GM21360 (cell line): ENCODE measurements around the gene IQCM.

Source experiments
- ATAC-seq: cut with Tn5 transposase; IDR thresholded peaks from one replicate; pipeline ENCODE4 v1.9.1; 2021; ENCODE audit warnings: mild to moderate bottlenecking, moderate library complexity; ENCODE audit not compliant: unreplicated experiment

The IQCM gene

DNA sequence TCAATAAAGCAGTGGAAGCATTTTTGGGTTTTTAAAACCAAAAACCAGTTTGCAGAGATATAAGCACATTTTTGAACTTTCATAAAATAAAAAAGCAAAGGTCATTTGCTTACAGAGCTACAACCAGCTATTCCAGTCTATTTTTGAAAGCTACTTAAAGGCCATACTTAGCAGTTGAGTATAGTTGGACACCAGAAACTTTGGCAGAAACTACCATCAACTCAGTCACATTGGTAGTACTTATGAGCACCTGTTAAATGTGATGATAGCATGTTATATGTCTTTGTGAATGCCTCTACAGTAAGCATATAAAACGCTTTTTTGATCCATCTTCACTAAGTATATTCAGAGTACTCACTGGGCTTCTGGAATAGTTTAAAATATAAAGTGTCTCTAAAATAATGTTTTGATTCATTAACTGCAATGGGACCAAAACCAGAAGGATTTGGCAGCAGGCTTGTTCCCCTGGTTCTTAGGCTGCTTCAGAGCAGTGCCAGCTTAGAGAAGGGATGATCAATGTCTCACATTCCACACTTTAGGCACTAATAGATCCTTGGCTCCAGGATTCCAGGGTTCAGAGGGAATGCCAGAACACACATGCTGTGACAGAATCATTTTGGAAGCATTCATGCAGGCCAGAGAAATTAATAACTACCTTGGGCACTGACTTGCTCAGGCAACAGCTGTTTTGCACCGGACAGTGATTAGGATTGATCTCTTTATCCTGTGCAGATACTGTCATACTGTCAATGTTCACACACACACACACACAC lies 103.9 kb downstream of the IQCM start:
- no peak for ATAC-seq

DNA sequence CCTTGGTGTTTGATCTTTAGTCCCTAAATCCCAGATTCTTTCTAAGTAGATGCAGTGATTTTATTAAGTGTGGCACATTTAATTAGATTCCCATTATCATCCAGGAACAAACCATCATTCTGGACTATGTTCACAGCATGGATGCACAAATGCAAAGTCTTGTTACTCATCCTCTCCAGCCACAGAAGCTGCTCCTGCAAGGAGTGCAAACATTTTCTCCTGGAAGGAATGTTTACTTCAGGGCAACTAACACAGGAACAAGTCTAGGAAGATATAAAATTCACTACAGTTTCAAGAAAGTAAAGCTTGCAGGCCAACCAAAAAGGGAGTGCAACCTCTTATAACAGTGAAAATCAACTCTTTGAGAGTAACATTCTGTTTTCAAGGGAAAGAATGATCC lies 106.0 kb downstream of the IQCM start:
- ATAC-seq: no peak

DNA sequence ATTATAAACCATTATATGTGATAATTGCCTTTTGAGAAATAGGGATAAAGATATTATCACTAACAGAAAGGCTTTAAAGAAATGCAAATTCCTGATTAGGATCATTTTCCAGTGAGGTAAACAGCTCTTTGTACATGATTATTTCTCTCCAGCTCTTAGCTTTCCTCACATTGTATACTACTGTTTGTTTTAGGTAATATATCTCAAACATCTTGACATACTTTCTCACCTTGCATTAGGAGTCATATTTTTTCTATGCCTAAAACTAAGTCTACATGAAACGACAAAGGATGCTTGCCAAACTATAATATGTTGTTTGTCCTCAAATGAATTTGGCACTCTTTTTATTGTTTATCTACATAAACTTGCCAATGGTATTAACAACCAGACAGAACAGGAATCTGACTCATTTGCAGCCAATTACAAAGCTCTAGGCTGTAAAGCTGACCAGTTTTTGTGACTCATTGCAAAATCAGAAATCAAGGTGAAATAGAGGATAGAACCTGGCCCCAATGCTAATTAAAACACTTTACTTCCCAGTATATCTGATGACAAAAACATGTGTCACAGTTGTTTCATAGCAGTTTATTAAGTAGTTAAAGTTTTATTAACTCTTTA lies 107.0 kb downstream of the IQCM start:
- no peak for ATAC-seq

DNA sequence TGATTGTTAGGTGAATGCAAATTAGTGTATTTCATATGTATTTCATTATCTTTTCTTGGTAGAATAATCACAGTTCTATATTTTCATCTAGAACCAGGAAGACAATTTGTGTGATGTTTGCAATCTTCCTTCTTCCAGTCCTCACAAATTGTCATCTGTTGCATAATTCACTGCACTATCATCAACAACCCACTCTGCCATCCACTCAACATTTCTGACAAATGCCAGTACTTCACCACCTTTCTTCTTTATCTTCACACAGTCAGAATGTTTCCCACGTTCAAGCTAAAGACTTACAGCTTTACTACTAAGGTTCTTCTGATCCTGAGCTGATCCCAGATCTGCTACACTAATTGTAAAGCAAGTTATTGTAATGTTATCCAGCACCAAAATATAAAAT lies 107.8 kb downstream of the IQCM start:
- ATAC-seq: no peak

DNA sequence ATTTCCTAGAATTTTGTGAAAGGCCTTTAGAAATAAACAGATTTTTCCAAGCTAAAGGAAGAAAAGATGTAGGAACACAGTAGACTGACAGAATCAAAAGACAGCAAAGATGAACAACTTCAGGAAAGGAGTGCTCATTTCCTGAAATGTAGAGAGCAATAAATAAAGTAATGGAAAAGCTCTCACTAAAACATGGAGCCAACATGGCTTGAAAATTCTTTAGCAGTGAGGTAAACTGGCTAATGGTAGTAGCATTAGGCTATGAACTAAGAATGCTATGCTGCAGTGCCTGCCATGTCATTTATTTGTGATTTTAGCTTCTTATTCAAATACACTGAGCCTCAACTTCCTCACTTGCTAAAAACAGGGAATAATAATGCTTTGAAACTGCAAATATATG lies 108.7 kb downstream of the IQCM start:
- no peak for ATAC-seq

DNA sequence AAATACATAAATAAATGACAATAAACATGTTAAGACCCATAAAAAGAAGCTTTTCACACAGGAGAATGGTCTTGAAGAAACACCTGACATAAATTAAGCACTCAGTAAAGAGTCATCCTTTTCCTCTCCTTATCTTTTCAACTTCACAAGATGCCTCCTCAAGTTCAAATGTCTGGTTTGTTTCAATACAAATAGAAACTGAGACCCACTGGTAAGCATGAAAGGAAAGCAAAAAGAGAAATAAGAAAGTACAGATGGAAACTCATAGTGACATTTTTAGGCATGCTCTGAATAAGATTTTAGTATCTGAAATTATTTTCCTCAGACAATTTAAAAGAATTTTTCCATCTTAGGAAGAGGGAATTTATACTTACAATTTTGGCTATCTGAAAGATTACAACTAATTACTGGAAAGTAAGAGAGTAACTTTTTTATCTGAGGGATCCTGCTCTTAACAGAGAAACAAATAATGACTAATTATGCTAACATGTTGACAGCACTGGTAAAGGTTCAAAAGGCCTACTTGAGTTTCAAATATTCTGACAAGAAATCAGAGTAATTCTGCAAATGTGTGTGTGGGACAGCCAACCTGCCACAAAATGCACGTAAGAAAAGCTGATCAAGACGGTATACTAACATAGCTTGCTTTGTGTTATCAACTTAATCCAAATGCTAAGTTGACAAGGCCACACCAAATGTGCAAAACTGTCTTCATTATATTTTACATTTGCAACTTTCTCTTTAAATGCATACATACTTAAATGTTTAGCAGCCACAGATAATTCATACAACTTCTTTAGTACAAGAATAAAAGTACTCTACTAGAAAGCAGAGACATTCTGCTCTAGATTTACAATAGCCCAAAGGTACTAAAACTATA lies 113.0 kb downstream of the IQCM start:
- ATAC-seq: no peak

DNA sequence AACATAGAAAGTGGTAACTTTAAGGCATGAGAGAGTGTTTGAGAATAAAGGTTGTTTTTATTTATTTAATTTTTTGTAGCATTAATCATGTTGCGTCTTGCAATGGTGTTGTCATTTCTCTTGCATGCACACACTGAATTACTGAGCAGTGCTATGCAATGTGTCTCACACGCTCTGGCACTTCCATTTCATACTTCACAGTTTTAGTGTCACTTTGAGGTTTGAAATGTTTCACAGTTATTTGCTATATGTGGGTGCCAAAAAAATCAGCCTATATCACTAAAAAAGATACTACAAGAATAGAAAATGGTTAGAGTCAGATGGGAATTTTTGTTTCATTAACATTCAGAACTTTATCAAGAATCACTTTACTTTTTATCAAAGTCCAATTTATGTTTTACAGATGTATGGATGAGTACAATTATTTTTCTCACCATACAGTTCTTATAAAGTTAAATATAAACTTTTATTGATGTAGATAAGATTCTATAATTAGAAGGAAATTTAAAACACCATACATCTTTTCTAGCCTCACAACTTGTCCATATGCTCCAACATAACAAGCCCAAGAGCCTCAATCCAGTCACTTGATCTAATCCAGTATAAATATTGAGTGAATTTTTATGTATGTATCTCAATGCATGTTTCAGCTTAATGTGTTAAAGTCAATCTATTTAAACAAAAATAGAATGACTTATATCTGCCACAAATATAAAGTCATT lies 114.0 kb downstream of the IQCM start:
- ATAC-seq: no peak

DNA sequence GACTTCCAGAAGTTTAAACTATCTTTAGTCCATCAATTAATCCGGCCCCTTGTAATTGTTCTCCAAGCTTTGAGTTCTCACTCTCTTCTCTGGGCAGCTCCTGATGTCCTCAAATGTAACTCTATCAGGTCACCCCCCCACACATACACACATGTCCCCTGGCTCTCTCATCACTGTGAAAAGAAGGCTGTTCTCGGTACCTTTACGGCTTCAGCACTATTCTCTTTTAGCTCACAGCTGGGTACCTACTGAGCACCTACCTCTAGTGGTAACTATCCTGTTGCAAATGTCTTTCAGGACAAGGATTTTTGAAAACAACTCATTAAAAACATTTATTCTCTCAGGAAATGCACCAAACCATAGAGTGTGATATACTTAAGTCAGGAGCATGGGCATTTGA lies 115.4 kb downstream of the IQCM start:
- ATAC-seq: no peak

DNA sequence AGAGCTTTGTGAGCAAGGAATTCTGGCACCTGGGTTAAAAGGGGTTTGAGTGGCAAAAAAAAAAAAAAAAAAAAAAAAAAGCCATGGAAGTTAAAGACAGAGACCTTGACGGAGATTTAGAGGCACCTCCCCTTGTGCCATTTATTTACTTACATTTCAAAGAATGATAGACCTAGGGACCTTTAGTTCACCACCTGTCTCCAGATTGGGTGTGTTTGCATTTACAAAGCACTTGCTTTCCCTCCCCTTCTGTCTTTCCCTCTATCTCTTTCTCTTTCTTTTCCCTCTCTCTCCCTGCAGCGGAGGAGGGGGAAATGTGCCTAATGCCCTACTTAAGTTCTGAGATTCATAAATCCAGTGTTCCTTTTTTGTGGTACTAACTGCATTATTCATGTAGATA lies 116.0 kb downstream of the IQCM start:
- no peak for ATAC-seq

DNA sequence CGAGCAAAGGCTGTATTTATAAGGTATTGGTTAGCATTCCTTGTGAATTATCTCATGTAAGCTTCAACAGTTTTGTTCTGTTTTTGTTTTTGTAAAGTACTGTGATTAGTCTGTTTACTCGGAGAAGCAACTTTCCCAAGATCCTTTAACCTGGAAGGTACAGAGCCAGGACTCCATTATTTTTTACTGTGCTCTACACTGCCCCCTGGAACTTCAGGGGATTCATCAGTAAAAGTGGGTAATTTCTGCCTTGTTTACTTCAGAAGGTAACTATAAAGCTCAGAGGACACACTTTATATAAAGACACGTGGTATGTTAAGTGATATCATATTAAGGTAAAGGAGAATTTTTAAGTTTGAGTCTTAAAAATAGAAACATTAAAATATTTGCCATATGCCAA lies 124.9 kb downstream of the IQCM start:
- no peak for ATAC-seq

DNA sequence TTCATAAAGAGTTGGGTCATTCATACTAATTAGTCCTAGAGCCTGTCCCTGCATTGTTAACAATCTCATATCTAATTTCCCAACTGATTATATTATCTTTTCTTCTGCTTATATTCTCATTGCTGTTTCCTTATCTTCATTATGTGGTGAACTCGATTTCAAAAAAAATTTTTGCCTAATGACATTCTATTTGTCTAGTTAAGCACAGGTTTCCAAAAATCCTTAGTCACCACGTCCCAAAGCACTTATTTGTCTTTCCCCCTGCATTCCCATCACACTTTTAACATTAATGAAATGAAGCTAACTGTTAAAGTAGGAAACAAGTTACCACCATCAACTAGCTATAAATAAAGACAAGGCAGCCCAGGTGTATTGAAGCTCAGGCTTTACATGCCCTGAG lies 131.1 kb downstream of the IQCM start:
- ATAC-seq: no peak

DNA sequence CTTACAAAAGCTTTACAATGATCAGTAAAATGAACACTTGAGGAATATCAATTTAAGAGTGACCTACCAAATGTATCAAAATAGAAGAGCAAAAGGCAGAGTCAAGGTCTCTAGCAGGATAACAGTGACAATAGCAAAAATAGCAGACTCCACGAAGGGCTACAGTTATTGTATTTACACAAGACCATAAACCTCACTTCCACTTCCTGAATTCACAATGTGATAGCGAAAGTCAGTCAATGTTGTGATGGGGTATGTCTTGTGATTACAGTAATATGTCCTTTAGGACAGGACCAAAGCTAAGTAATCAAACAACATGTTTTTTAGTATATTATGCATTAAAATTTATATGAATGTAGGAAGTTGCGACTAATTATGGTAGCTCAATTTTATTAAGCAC lies 139.6 kb downstream of the IQCM start:
- peak; percentile 97 for ATAC-seq

DNA sequence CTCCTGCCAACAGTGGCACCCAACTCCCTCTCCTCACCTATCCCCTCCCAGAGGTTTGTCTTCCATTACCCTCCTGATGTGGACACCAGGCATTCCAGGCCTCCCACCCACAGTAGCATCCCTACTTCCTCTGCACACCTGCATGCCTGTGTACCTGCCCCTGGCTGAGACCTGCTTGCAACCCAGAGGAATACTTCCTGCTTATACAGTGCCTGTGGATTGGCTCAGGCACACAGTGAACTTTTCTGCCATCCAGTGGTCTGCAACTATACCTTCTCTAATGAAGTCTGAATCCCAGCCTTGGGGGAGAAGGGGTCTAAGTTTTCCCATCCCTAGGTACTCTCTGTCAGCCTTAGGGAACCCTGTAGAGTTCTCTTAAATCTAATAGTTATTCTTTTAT lies 169.9 kb downstream of the IQCM start:
- ATAC-seq: no peak

DNA sequence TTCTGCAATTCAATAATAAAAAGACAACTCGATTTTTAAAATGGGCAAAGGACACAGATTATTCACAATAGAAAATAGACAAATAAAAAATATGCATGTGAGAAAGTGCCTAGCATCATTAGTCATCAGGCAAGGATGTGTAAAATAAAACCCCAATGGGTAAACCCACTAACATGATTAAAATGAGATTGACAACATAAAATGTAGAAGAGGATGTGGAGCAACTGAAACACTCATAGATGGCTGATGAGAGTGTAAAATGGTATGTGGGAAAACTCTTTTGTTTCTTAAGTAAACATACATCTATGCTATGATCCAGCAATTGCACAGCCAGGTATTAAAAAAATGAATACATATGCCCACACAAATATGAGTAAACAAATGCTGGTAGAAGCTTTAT lies 177.6 kb downstream of the IQCM start:
- no peak for ATAC-seq

DNA sequence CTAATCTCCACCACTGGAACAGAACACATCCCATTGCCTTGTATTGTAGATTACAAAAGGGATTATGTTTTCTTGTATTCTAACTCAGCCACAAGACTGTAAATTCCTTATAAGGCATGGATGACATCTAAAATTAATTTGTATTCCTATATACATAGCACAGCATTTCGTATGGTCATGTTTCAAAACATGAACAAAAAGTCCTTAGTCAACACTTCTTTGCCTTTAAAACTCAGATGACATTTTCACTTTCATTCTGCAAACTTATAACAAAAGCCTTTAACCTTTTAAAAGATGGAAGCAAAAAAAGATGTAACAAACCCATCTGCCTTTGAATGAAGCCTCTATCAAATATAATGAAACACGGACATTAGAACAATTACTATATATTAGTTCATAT lies 181.3 kb downstream of the IQCM start:
- ATAC-seq: no peak

DNA sequence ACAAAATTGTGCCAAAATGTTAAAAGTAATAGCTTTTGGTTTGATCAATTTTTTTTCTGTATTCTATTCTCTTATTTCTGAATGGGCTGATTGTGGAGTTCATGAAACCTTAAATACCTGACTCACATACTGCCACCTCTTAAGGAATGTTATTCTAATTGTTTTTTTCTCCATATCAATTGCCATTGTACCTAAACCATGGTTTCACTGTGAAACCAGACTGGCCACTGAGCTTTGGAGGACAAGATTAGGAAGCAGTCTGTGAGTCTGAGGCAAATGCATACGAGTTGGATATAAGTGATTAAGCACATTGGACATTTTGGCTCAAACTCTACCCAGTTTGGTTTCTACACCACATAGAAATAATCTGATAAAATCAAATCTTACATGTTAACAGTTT lies 184.0 kb downstream of the IQCM start:
- no peak for ATAC-seq

DNA sequence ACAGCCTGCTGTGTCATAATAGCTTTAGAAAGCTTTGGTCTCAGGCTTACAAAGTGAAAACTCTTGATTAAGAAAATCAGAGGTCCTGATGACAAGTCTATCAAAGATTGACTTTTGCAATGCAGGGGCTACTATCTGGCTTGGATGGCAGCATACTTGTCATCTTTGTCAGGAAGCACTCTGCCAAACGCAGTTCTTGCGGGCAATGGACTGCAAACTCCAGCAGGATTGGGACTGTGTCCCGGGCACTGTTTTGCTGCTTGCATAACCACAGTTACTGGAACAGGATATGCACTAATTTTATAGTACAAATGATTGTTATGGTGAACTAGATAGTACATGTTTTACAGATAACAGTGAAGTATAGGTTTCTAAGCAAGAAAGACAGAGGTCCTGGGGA lies 185.6 kb downstream of the IQCM start:
- no peak for ATAC-seq

DNA sequence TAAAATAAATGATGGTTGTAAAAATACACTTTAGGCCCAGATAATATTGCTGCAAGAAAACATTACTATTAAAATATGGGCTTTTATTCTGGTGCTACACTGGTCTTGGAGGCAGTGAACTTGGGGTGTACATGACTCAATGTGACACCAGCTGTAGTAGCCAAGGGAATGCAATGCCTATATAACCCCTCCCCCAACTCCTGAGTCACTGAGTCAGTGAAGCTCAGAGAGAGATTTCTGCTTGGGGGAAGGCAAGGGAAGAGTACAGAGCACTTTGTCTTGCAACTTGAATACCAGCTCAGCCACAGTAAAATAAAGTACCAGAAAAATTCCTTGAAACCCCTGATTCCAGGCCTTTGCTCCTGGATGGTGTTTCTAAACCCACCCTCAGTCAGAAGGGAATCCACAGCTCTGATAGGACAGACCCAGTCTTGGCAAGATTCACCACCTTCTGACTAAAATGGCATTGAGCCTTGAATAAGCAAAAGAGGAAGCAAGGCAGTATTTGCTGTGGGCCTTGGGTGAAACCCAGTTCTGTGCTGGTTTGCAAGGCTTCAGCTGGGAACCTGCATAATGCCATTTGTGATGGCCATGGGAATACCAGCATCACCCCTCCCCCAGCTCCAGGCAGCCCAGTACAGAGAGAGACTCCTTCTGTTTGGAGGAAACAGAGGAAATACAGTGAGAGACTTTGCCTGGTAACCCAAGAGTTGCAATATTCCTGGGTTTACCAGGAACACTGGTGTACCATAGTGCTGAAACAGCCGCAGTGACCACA lies 209.9 kb downstream of the IQCM start:
- no peak for ATAC-seq

DNA sequence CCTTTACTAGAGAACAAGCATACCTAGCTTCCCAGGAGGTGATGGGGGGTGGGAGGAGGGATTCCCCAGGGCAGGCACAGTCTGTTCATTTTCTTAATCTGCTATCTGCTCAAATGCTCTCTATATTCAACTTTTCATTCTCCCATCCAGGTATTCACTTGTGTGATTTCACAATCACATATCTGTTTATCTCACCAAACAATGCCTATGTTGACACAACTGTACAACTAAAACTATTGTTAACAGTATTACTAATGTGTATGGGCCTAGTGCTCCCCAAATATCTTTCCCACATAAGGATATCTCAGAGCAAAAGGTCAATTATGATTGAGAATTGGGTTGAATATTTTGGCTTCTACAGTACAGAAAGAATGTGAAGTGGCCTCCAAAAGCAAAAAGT lies 210.8 kb downstream of the IQCM start:
- ATAC-seq: no peak

DNA sequence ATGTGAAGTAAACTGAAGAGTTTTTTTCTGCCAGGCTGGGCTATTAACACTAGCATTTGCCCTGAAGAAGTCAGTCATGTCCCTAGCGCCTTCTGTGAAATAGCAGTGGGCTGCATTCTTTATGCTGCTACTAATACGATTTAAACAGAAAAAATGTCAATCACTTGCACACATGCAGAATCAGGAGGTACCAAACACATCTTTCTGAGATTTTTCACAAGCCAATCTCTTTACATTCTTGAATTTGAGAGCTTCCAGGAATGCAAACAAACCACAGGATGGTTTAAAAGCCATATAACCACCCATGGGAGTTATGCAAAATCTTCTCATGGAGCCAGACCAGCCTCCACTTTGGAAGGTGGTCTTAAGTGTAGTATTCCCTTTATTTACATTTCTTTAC lies 220.1 kb downstream of the IQCM start:
- no peak for ATAC-seq

DNA sequence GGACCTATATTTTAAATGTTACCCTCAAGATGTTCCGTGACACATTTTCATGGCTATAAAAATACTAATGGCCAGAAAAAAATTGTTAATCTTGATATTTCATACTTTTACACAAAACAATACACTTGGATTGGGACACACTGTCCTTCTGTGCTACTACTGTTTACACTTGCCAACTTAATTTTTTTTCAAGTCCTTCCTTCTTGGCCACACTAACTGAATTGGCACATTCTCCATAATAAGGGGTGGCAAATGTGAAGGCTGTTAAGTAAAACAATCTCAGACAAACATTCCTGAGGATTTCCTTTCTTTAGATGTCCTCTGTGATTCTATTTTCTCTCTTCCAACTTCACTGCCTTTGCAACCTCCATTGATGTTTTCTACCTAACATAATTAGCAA lies 225.8 kb downstream of the IQCM start:
- ATAC-seq: no peak
